IPS-20b (cell line): ENCODE results near the gene SLX4.

Source experiments
- H3K27ac ChIP-seq: one replicate; pipeline ENCODE4 v1.5.1; 2013; ENCODE audit warnings: low read length
- H3K27me3 ChIP-seq: 2 replicates; pipeline ENCODE4 v1.6.1; 2013; ENCODE audit warnings: mild to moderate bottlenecking, low read length, inconsistent platforms; ENCODE audit not compliant: insufficient read depth
- H3K36me3 ChIP-seq: 2 replicates; pipeline ENCODE4 v1.6.1; 2013; ENCODE audit warnings: low read depth, mild to moderate bottlenecking, inconsistent platforms, low read length, moderate library complexity; ENCODE audit not compliant: insufficient read depth
- H3K4me1 ChIP-seq: 2 replicates; pipeline ENCODE4 v1.6.1; 2013; ENCODE audit warnings: mild to moderate bottlenecking, control low read depth, inconsistent platforms, low read length, moderate library complexity; ENCODE audit not compliant: insufficient read depth
- H3K4me3 ChIP-seq: 2 replicates; pipeline ENCODE4 v1.5.1; 2013; ENCODE audit warnings: mild to moderate bottlenecking, low read length, inconsistent platforms
- H3K9ac ChIP-seq: 2 replicates; pipeline ENCODE4 v1.6.1; 2013; ENCODE audit warnings: low read depth, mild to moderate bottlenecking, inconsistent platforms, low read length, moderate library complexity
- H3K9me3 ChIP-seq: 2 replicates; pipeline ENCODE4 v1.6.1; 2013; ENCODE audit warnings: mild to moderate bottlenecking, low read depth, low read length, inconsistent platforms; ENCODE audit not compliant: insufficient read depth

SLX4 gene

DNA sequence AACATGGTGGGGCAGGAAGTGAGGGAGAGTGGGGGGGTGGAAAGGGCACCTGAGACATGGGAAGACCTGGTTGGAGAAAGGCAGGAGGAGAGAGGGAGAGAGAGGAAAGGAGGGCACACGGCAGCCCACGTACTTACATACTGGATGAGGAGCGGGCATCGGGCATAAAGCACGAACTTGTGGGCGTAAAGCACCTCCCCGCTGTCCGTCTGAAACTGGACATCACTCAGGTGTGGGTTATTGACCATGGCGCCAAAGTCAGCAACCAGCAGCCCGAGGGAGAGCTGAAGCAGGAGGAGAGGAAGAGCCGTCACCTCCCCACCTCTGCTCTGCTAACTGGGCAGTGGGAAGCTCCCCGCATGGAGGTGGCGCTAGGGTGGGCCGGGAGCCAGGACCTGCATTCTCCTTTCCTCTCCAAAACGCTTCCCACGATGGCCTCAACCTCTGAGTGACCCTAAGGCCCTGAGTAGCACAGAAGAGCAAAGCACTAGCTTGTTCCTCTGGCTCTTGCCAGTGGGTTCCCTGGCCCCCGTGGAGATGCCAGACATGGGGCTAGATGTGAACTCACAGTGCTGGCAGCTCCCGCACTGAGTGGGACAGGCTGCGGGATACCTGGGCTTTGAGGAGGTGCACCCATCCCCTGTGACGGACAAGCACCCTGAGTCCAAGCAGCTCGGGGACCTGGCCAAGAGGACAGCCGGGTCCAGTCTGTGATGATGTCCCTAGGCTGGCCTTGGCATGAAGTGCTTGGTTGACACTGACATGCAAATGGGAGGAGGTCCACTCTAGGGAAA, 16.9 kb downstream of the SLX4 start:
- peaks cover 4% of the 10 kb centered on the region; the same call in 1 of the 2 replicates for H3K9me3 ChIP-seq
- no peak overlapping the region for H3K27ac ChIP-seq
- no peak overlapping the region for H3K4me3 ChIP-seq
- H3K27me3 ChIP-seq, result no peaks in the 10 kb centered on the region
- H3K9ac ChIP-seq, result no peak overlapping the region
- peaks cover 24% of the 10 kb centered on the region for H3K36me3 ChIP-seq
- H3K4me1 ChIP-seq, result no peaks in the 10 kb centered on the region

DNA sequence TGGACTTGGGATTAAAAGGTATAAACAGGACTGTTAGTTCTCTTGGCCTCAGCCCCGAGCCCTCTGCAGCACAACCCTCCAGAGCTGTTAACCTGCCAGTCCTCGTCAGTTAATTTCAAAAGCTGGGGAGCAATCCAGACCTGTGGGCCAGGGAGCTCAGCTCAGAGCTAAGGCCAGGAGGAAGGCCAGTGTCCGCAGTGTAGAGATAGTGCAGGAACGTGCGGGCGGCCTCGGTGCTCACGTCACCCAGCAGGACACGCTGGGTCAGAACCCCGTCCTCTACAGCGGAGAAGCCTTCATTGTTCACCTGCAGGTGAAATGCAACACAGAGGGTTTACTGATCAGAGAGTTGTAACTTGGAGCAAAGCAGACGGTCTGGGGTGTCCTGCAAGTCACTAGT, 18.8 kb downstream of the SLX4 start:
- Histone ChIP-seq H3K4me3 (no peak overlapping the region), H3K27me3 (no peaks in the 10 kb centered on the region), H3K9me3 (no peaks in the 10 kb centered on the region), H3K4me1 (no peaks in the 10 kb centered on the region), H3K9ac (no peak overlapping the region), H3K36me3 (peaks cover 21% of the 10 kb centered on the region; the same call in 1 of the 2 replicates), H3K27ac (no peak overlapping the region)

- Histone ChIP-seq H3K27ac (no peak overlapping the region), H3K9ac (no peak overlapping the region), H3K27me3 (no peaks in the 10 kb centered on the region), H3K4me1 (no peaks in the 10 kb centered on the region), H3K36me3 (peaks cover 21% of the 10 kb centered on the region; the same call in 1 of the 2 replicates), H3K4me3 (no peak overlapping the region), H3K9me3 (no peaks in the 10 kb centered on the region)
These were observed 19.4 kb downstream of the SLX4 start for GRCh38 chr16:3591991-3592390.

DNA sequence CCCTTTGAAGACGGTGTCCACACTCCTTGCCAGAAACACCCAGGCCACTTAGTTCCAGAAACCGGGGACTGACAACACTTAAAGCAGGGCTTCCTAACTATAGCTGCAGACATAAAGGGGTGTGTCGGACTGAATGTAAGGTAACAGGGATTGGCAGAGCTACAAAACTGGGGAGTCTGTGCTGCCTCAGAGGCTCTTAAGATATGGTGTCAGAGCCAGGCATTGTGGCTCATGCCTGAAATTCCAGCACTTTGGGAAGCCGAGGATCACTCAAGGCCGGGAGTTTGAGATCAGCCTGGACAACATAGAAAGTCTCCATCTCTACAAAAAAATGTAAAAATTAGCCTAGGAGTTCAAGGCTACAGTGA, 20.0 kb downstream of the SLX4 start:
- no peaks in the 10 kb centered on the region for H3K27me3 ChIP-seq
- no peak overlapping the region for H3K9ac ChIP-seq
- no peak overlapping the region for H3K27ac ChIP-seq
- peaks cover 21% of the 10 kb centered on the region; the same call in 1 of the 2 replicates for H3K36me3 ChIP-seq
- H3K4me1 ChIP-seq, result no peaks in the 10 kb centered on the region
- no peaks in the 10 kb centered on the region for H3K9me3 ChIP-seq
- H3K4me3 ChIP-seq, result no peak overlapping the region

GRCh38 chr16:3590736-3591435, 20.5 kb downstream of the SLX4 start:
- no peaks in the 10 kb centered on the region for H3K9me3 ChIP-seq
- no peak overlapping the region for H3K4me3 ChIP-seq
- no peaks in the 10 kb centered on the region for H3K4me1 ChIP-seq
- H3K9ac ChIP-seq, result no peak overlapping the region
- no peaks in the 10 kb centered on the region for H3K27me3 ChIP-seq
- H3K27ac ChIP-seq, result no peak overlapping the region
- H3K36me3 ChIP-seq, result peaks cover 21% of the 10 kb centered on the region; the same call in 1 of the 2 replicates

DNA sequence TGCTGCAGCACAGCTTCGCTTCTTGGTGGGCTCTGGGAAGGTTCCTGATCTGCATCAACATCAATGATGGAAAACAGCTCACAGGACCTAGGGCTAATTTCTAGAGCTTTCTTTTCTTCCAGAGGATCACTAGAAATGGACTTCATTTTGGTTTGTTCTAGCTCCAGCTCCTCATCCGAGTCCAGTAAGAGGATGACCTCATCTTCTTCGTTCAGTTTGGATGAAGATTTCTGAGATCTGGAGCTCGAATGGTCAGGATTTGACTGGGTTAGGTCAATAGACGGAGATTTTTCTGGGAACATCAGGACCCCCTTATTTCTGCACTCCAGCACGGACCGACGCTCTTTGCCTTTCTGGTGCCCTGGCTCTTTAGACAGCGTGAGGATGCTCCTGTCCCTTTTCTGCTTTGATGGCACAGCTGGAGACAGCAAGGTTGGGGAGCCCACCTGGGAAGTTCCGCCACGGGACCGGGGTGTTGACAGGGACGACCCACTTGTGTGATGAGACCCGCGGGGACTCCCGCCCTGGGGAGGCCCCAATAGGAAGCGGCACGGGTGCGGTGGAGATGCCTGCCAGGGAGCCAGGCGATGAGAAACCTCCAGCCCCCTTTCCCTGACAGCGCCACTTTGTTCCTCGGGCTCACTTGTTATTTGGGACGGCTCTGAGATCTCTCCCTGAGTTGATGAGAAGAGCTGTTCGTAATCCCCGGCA, 21.3 kb downstream of the SLX4 start:
- Histone ChIP-seq H3K27ac (no peak overlapping the region), H3K36me3 (peaks cover 21% of the 10 kb centered on the region; the same call in 1 of the 2 replicates), H3K27me3 (no peaks in the 10 kb centered on the region), H3K4me1 (no peaks in the 10 kb centered on the region), H3K9ac (no peak overlapping the region), H3K9me3 (no peaks in the 10 kb centered on the region), H3K4me3 (no peak overlapping the region)

DNA sequence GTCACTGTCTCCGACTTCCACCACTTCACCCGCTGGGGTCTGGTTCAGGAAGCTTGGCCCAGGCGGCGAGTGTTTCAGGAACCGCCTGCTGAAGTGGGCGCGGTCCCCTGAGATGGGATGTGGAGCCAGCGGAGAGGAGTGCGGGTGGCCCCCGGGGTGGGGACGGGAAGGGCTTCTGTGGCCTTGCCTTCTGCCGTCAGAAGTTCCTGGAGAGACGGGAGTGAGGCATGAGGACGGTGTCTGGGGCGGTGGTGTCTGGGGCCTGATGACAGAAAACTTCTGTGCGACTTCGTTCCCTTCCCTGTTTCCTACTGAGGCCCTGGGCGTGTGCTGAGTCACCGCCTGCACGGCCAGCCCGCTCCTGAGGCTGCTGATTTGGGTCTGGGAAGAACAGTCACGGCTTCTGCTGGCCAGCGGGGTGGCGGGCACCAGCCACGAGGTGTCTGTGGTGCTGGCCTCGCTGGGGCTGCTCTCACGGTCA, 21.9 kb downstream of the SLX4 start:
- H3K9ac ChIP-seq, result no peak overlapping the region
- no peak overlapping the region for H3K27ac ChIP-seq
- no peaks in the 10 kb centered on the region for H3K4me1 ChIP-seq
- H3K27me3 ChIP-seq, result no peaks in the 10 kb centered on the region
- H3K9me3 ChIP-seq, result no peaks in the 10 kb centered on the region
- H3K36me3 ChIP-seq, result peaks cover 18% of the 10 kb centered on the region; the same call in 1 of the 2 replicates
- no peak overlapping the region for H3K4me3 ChIP-seq

GRCh38 chr16:3589001-3589400, 22.4 kb downstream of the SLX4 start:
- Histone ChIP-seq H3K4me3 (no peak overlapping the region), H3K27me3 (no peaks in the 10 kb centered on the region), H3K9me3 (no peaks in the 10 kb centered on the region), H3K27ac (no peak overlapping the region), H3K9ac (no peak overlapping the region), H3K4me1 (no peaks in the 10 kb centered on the region), H3K36me3 (peaks cover 18% of the 10 kb centered on the region; the same call in 1 of the 2 replicates)

- Histone ChIP-seq H3K27me3 (no peaks in the 10 kb centered on the region), H3K4me1 (no peaks in the 10 kb centered on the region), H3K4me3 (no peak overlapping the region), H3K27ac (no peak overlapping the region), H3K9me3 (no peaks in the 10 kb centered on the region), H3K36me3 (peaks cover 31% of the 10 kb centered on the region), H3K9ac (no peak overlapping the region)
These were observed 23.8 kb downstream of the SLX4 start for GRCh38 chr16:3587547-3588110.

GRCh38 chr16:3584412-3584811, 27.0 kb downstream of the SLX4 start:
- H3K36me3 ChIP-seq, result peaks cover 17% of the 10 kb centered on the region
- H3K4me1 ChIP-seq, result no peaks in the 10 kb centered on the region
- no peak overlapping the region for H3K9ac ChIP-seq
- H3K27me3 ChIP-seq, result no peaks in the 10 kb centered on the region
- no peak overlapping the region for H3K4me3 ChIP-seq
- no peaks in the 10 kb centered on the region for H3K9me3 ChIP-seq
- H3K27ac ChIP-seq, result no peak overlapping the region

- H3K9ac ChIP-seq, result no peak overlapping the region
- no peak overlapping the region for H3K4me3 ChIP-seq
- H3K9me3 ChIP-seq, result no peaks in the 10 kb centered on the region
- H3K27me3 ChIP-seq, result no peaks in the 10 kb centered on the region
- no peak overlapping the region for H3K27ac ChIP-seq
- peaks cover 13% of the 10 kb centered on the region for H3K36me3 ChIP-seq
- H3K4me1 ChIP-seq, result no peaks in the 10 kb centered on the region
These were observed 27.9 kb downstream of the SLX4 start for GRCh38 chr16:3583303-3584038.
